Measurements from ENCODE around the gene MYO9A.
"Not testable (repeated sequence)": the region's sequence is repeated elsewhere in the genome, so short reads cannot be mapped to it uniquely, and the experiment has no call there.

GRCh38 chr15:72053297-72053696, 64.7 kb downstream of the MYO9A start:
- TF ChIP-seq, protein P1, sequence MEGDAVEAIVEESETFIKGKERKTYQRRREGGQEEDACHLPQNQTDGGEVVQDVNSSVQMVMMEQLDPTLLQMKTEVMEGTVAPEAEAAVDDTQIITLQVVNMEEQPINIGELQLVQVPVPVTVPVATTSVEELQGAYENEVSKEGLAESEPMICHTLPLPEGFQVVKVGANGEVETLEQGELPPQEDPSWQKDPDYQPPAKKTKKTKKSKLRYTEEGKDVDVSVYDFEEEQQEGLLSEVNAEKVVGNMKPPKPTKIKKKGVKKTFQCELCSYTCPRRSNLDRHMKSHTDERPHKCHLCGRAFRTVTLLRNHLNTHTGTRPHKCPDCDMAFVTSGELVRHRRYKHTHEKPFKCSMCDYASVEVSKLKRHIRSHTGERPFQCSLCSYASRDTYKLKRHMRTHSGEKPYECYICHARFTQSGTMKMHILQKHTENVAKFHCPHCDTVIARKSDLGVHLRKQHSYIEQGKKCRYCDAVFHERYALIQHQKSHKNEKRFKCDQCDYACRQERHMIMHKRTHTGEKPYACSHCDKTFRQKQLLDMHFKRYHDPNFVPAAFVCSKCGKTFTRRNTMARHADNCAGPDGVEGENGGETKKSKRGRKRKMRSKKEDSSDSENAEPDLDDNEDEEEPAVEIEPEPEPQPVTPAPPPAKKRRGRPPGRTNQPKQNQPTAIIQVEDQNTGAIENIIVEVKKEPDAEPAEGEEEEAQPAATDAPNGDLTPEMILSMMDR (IDR thresholded peaks at IDR 0.05), result not testable (repeated sequence)
- TF ChIP-seq POLR2A (IDR thresholded peaks at IDR 0.05), result not testable (repeated sequence)

Data from thyroid gland (tissue), 4 donors.